ENCODE measurements around the gene FMNL2. TPM values are rescaled to one million over a fixed set of nuclear protein-coding genes. Genes with fewer than 3 reads are reported as not detected.

FMNL2 gene
- total RNA-seq, 2 experiments from 2014 or later: 0.98 to 1.3 TPM

DNA sequence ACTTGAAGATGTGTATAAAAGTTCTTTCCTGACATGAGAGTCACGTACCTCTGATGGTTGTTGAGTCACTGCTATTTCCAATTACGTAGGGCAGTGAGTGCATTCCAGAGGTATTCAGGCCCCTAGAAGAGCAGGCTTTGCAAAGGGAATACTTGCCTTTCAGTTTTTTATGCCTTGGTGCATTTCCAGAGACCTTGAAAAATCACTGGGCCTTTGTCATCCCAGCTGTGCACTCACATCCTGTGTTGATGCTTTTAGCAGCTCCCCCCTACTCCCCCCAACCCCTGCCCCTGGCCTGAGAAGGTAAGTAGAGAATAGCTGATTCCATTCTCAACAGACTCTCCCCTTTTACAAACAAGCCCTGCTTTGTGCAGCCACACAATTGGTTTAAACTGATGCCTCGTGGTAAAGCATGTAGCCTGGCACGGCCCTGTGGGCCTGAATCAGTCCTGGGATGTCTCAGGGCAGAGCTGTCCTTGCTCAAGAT lies 208.1 kb downstream of the FMNL2 start:
- H3K4me1 Mint-ChIP-seq: no peaks in the 10 kb centered on the region
- peaks cover 4% of the 10 kb centered on the region for H3K27me3 Mint-ChIP-seq
- DNase-seq: no peak
- no peaks in the 10 kb centered on the region for H3K36me3 Mint-ChIP-seq
- H3K27ac Mint-ChIP-seq: no peak overlapping the region
- no peak overlapping the region for H3K4me3 Mint-ChIP-seq
- H3K9me3 Mint-ChIP-seq: no peaks in the 10 kb centered on the region

DNA sequence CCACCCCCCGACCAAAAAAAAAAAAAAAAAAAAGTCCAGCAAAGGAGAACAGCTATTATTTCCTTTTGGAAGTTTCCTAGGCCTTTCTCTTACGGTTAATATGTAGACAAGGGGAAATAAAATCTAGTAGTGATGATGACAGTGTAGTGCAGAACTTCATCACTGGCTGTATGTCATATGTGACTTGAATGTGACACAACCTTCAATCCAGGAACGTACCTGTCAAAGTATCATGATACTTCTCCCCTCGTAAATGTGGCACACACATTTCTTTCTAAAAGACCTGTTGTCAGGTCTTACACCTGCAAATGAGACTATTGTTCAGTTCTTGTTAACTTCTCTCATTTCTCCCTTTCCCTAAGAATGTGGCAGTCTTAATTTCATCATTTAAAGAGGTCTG lies 208.7 kb downstream of the FMNL2 start:
- no peak overlapping the region for H3K27ac Mint-ChIP-seq
- no peaks in the 10 kb centered on the region for H3K27me3 Mint-ChIP-seq
- no peaks in the 10 kb centered on the region for H3K9me3 Mint-ChIP-seq
- no peak for DNase-seq
- H3K36me3 Mint-ChIP-seq: no peaks in the 10 kb centered on the region
- no peak overlapping the region for H3K4me3 Mint-ChIP-seq
- H3K4me1 Mint-ChIP-seq: no peaks in the 10 kb centered on the region

- Mint-ChIP-seq H3K9me3 (no peaks in the 10 kb centered on the region), H3K27me3 (no peaks in the 10 kb centered on the region), H3K36me3 (no peaks in the 10 kb centered on the region), H3K4me3 (no peak overlapping the region), H3K27ac (no peak overlapping the region), H3K4me1 (no peaks in the 10 kb centered on the region)
- DNase-seq: no peak
Observed at GRCh38 chr2:152544638-152545037, 209.7 kb downstream of the FMNL2 start.

GRCh38 chr2:152546230-152546837 lies 211.4 kb downstream of the FMNL2 start:
- H3K27ac Mint-ChIP-seq: no peak overlapping the region
- DNase-seq: no peak
- H3K4me3 Mint-ChIP-seq: no peak overlapping the region
- H3K36me3 Mint-ChIP-seq: no peaks in the 10 kb centered on the region
- no peaks in the 10 kb centered on the region for H3K9me3 Mint-ChIP-seq
- H3K27me3 Mint-ChIP-seq: no peaks in the 10 kb centered on the region
- H3K4me1 Mint-ChIP-seq: no peaks in the 10 kb centered on the region

DNA sequence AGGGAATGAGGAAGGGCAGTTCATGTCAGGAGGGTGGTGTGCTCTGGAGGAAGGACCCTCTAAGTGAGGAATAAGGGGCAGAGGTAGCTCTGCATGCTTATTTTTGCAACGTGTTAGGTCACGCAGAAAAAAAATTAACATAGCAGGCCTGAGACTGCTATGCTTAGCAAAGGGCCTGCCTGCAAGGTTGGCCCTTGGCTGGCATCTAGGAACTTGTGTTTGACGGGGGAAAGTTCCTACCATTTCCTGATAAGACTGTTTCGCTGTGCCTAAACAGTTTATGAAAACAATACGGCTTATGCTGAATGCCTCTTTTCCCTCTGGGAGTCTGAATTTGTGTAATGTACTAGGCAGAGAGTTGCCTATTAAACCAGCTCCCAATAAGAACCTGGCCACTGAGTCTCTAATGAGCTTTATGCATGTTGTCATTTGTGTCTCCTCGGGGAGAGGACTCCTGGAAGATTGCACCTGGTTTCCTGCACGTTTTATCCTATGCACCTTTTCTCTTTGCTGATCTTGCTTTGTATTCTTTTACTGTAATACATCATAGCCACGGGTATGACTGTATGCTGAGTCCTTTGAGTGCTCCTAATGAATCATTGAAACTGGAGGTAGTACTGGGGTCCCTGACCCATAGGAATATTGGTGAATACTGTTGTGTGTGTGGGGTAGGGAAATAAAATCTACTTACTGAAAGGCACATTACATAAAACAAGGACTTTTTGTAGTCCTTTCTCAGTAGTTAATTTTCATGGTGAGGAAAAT lies 213.3 kb downstream of the FMNL2 start:
- Mint-ChIP-seq H3K9me3 (no peaks in the 10 kb centered on the region), H3K27ac (no peak overlapping the region), H3K4me1 (no peaks in the 10 kb centered on the region), H3K27me3 (peaks cover 5% of the 10 kb centered on the region), H3K4me3 (no peak overlapping the region), H3K36me3 (no peaks in the 10 kb centered on the region)
- DNase-seq: no peak

GRCh38 chr2:152548996-152549395 lies 214.0 kb downstream of the FMNL2 start:
- Mint-ChIP-seq H3K9me3 (no peaks in the 10 kb centered on the region), H3K4me3 (no peak overlapping the region), H3K36me3 (no peaks in the 10 kb centered on the region), H3K27ac (no peak overlapping the region), H3K27me3 (peaks cover 5% of the 10 kb centered on the region), H3K4me1 (no peaks in the 10 kb centered on the region)
- DNase-seq: no peak

DNA sequence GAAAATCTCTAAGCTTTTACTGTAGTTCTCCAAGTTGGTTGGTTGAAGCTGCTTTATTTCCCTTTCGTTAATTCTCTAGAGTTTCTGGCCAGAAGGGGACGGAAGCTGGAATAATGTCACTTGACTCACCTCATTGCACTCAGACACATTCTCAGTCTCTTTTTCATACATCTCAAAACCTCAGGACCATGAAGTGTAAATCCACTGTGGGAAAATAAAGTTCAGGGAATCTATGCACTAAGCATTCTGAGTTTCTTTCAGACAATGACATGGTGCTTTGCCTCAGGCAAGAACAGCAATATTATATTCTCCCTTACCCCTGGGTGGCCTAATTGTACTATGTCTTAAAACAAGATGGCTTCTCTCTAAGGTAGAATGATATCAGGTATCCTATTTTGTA lies 214.4 kb downstream of the FMNL2 start:
- Mint-ChIP-seq H3K4me1 (no peaks in the 10 kb centered on the region), H3K27ac (no peak overlapping the region), H3K9me3 (no peaks in the 10 kb centered on the region), H3K36me3 (no peaks in the 10 kb centered on the region), H3K27me3 (peaks cover 5% of the 10 kb centered on the region), H3K4me3 (no peak overlapping the region)
- no peak for DNase-seq

- Mint-ChIP-seq H3K27ac (no peak overlapping the region), H3K27me3 (peaks cover 5% of the 10 kb centered on the region), H3K9me3 (no peaks in the 10 kb centered on the region), H3K4me1 (no peaks in the 10 kb centered on the region), H3K36me3 (no peaks in the 10 kb centered on the region), H3K4me3 (no peak overlapping the region)
- DNase-seq: no peak
Observed at GRCh38 chr2:152550386-152550785, 215.4 kb downstream of the FMNL2 start.

GRCh38 chr2:152552888-152553287 lies 217.9 kb downstream of the FMNL2 start:
- Mint-ChIP-seq H3K36me3 (no peaks in the 10 kb centered on the region), H3K4me3 (no peak overlapping the region), H3K27me3 (peaks cover 5% of the 10 kb centered on the region), H3K4me1 (no peaks in the 10 kb centered on the region), H3K9me3 (no peaks in the 10 kb centered on the region), H3K27ac (no peak overlapping the region)
- no peak for DNase-seq

DNA sequence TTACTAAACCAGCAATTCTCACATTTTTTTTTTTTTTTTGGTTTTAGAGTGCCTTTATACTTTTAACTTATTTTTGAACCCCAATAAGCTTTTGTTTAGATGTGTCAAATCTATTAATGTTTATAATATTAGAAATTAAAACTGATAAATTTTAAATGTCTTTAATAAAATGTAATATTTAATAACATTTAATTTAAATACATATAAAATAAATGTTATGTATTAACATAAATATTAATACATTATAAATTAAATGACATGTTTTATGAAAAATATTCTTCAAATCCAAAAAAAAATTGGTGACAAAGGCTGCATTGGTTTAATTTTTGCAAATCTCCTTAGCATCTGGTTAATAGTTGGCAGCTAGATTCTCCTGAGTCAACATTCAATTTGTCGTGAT lies 218.5 kb downstream of the FMNL2 start:
- no peaks in the 10 kb centered on the region for H3K4me1 Mint-ChIP-seq
- no peak for DNase-seq
- H3K36me3 Mint-ChIP-seq: no peaks in the 10 kb centered on the region
- no peaks in the 10 kb centered on the region for H3K9me3 Mint-ChIP-seq
- no peak overlapping the region for H3K27ac Mint-ChIP-seq
- H3K27me3 Mint-ChIP-seq: peaks cover 5% of the 10 kb centered on the region
- no peak overlapping the region for H3K4me3 Mint-ChIP-seq

DNA sequence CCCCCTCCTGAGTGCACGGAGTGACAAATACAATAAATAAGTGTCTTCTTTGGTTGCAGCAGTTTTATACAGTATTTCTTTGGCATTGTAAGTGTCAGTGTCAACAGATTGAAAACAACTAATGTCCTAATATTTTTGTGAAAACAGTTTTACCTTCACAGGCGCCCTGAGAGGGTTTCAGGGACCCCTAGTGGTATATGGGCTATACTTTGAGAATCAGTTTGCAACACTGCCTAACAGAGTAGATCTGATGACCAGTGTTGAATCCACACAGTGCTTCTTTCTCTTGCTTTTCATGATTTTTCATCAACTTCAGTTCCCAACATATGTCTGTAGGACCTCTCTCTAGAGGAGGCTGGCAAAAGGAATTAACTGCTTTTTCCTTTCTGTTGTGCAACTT lies 220.1 kb downstream of the FMNL2 start:
- Mint-ChIP-seq H3K4me1 (no peaks in the 10 kb centered on the region), H3K27me3 (peaks cover 5% of the 10 kb centered on the region), H3K4me3 (no peak overlapping the region), H3K36me3 (no peaks in the 10 kb centered on the region), H3K27ac (no peak overlapping the region), H3K9me3 (no peaks in the 10 kb centered on the region)
- DNase-seq: no peak

DNA sequence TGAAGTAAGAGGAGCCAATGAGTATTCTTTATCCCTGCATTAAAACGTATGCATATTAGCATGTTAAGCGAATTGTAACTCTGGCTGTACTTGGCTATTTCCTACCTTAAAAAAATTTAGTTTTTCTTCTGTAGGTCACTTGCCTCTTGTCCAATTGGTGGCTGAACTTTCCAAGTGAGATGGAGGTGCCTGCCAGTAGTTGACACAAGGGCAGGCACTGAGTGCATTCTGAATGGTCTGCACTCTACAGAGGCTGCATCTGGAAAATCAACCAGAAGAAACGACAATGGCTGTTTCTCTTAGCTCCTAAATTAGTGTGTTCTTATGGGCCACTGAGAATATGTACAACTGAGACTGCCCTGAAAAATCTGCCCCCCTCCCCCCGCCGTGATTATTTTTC lies 221.5 kb downstream of the FMNL2 start:
- DNase-seq: no peak
- no peaks in the 10 kb centered on the region for H3K9me3 Mint-ChIP-seq
- no peaks in the 10 kb centered on the region for H3K36me3 Mint-ChIP-seq
- H3K27me3 Mint-ChIP-seq: peaks cover 5% of the 10 kb centered on the region
- no peak overlapping the region for H3K4me3 Mint-ChIP-seq
- H3K27ac Mint-ChIP-seq: no peak overlapping the region
- H3K4me1 Mint-ChIP-seq: no peaks in the 10 kb centered on the region

DNA sequence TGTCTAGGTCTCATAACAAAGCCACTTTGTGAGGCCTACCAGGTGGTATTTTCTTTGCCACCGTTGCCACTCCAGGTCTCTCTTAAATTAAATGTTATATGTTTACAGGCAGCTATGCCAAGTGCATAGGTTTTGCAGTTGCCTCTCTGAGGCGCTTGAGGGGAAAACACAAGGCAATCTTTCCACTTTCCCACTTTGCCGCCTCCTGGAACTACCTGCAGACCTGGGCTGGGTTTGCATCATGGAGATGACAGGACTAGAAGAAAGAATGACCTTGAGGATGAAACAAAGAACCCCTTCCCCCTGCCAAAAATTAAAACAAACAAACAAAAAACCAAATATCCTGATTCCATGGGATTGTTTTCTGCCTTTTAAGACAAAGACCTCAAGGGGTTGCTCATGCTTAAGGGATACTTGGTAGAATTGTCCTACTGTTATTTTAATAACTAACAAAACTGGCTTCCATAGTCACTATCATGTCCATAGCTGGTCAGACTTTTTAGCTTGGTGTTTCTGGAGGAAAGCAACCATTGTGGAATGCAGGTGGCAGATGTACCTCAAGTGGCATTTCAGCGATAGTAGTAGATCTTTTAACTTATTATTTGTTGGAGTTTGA lies 222.4 kb downstream of the FMNL2 start:
- Mint-ChIP-seq H3K36me3 (no peaks in the 10 kb centered on the region), H3K4me3 (no peak overlapping the region), H3K27me3 (peaks cover 5% of the 10 kb centered on the region), H3K9me3 (no peaks in the 10 kb centered on the region), H3K4me1 (no peaks in the 10 kb centered on the region), H3K27ac (no peak overlapping the region)
- DNase-seq: no peak

GRCh38 chr2:152558158-152558984 lies 223.4 kb downstream of the FMNL2 start:
- no peaks in the 10 kb centered on the region for H3K4me1 Mint-ChIP-seq
- no peaks in the 10 kb centered on the region for H3K27me3 Mint-ChIP-seq
- no peak for DNase-seq
- H3K36me3 Mint-ChIP-seq: no peaks in the 10 kb centered on the region
- no peak overlapping the region for H3K4me3 Mint-ChIP-seq
- H3K9me3 Mint-ChIP-seq: no peaks in the 10 kb centered on the region
- H3K27ac Mint-ChIP-seq: no peak overlapping the region

DNA sequence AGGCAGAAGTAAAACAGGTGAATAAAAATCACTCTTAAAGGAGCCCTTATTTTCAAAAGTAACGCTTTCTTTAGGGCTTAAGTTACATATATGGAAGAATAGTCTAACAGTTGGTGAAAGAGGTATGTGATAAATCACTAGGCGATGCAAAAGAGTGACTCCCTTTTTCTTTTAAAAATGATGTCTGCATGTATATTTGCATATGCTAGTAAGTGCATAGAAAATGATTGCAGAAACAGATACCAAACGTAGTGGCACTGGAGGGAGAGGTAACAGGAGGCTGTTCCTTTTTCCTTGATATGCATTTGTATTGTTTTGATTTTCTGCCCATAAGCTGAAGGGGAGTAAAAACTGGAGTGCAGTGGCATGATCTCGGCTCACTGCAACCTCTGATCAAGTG lies 224.0 kb downstream of the FMNL2 start:
- Mint-ChIP-seq H3K36me3 (no peaks in the 10 kb centered on the region), H3K4me1 (no peaks in the 10 kb centered on the region), H3K27ac (no peak overlapping the region), H3K4me3 (no peak overlapping the region), H3K9me3 (no peaks in the 10 kb centered on the region), H3K27me3 (no peaks in the 10 kb centered on the region)
- no peak for DNase-seq

Measured in activated naive CD8-positive, alpha-beta T cell treated with anti-CD3 and anti-CD28 coated beads for 36 hours (primary cell).